ENCODE data around the gene DLG2.

DNA sequence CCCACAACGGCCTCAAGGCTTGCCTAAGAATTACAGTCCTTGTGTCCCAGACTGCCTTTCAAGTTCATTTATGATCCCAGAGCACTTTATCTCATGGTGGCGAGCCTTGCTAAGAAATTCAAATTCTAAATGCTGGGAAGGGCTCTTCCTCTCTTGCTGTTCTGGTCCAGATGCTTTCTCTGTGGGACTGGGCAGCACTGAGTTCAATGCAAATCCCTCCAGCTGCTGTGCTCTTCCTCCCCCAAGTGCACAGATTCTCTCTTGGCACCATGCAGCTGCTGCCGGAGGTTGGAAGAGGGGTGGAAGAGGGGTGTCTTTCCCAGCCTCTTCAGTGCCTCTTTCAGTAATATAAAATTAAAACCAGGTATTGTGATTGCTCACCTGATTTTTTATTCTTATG is 828.0 kb downstream of the DLG2 start:
- TF ChIP-seq, protein P1, sequence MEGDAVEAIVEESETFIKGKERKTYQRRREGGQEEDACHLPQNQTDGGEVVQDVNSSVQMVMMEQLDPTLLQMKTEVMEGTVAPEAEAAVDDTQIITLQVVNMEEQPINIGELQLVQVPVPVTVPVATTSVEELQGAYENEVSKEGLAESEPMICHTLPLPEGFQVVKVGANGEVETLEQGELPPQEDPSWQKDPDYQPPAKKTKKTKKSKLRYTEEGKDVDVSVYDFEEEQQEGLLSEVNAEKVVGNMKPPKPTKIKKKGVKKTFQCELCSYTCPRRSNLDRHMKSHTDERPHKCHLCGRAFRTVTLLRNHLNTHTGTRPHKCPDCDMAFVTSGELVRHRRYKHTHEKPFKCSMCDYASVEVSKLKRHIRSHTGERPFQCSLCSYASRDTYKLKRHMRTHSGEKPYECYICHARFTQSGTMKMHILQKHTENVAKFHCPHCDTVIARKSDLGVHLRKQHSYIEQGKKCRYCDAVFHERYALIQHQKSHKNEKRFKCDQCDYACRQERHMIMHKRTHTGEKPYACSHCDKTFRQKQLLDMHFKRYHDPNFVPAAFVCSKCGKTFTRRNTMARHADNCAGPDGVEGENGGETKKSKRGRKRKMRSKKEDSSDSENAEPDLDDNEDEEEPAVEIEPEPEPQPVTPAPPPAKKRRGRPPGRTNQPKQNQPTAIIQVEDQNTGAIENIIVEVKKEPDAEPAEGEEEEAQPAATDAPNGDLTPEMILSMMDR (IDR thresholded peaks at IDR 0.05), result no peak
- TF ChIP-seq POLR2A (IDR thresholded peaks at IDR 0.05), result no peak
